Brain microvascular endothelial cell (primary cell): ENCODE results near the gene CCDC117.

Source experiments
- DNase-seq: peaks from one replicate; pipeline ENCODE4 v3.0.0-alpha.2; 2020
- H3K27ac ChIP-seq: fragments of 250-450 bp; sonication (Bioruptor Pico); 2 replicates; pipeline ENCODE4 v1.5.1; 2020; ENCODE audit warnings: mild to moderate bottlenecking, moderate library complexity
- H3K27me3 ChIP-seq: fragments of 250-450 bp; sonication (Bioruptor Pico); replicated peaks from 2 replicates; pipeline ENCODE4 v1.5.1; 2020; ENCODE audit warnings: mild to moderate bottlenecking
- H3K36me3 ChIP-seq: fragments of 250-450 bp; sonication (Bioruptor Pico); replicated peaks from 2 replicates; pipeline ENCODE4 v1.5.1; 2020; ENCODE audit warnings: mild to moderate bottlenecking
- H3K4me3 ChIP-seq: 2 replicates; pipeline ENCODE4 v1.5.1; 2011; ENCODE audit warnings: low read depth, mild to moderate bottlenecking, control low read depth, low read length, moderate library complexity
- CTCF ChIP-seq: IDR thresholded peaks from 2 replicates; pipeline ENCODE4 v1.5.1; 2011; ENCODE audit warnings: low read depth, mild to moderate bottlenecking, moderate library complexity, low read length, control low read depth, inconsistent platforms; ENCODE audit errors: missing control alignments
- in situ Hi-C: cut with HindIII; loops from 2 replicates; pipeline ENCODE4 v1.10.0; 2017; ENCODE audit warnings: low sequenced_read_pairs, low pct_ligation_motif_present

Gene CCDC117

GRCh38 chr22:28772633-28773460 lies at the start of gene CCDC117:
CCDC117 (plus strand) TSS chr22:28772695; CDS start chr22:28772850, 155 bp downstream.
- Histone ChIP-seq H3K27me3 (no peaks in the 10 kb centered on the region), H3K4me3 (peak within 1 kb of the TSS; percentile 83), H3K36me3 (peaks cover 7% of the 10 kb centered on the region), H3K27ac (peak within 1 kb of the TSS; percentile 96)
- TF ChIP-seq CTCF = peak; percentile 20
- in situ Hi-C loops = no loop called here
- peak; percentile 94 for DNase-seq

- TF ChIP-seq CTCF = no peak
- no peaks in the 10 kb centered on the region for H3K36me3 ChIP-seq
- H3K27ac ChIP-seq = no peak overlapping the region
- no peak for DNase-seq
- H3K27me3 ChIP-seq = no peaks in the 10 kb centered on the region
- no peak overlapping the region for H3K4me3 ChIP-seq
- in situ Hi-C loops = no loop called here
Observed at GRCh38 chr22:28728002-28728401, 44.5 kb upstream of the CCDC117 start.

GRCh38 chr22:28728621-28729313 lies 43.7 kb upstream of the CCDC117 start:
- no peaks in the 10 kb centered on the region for H3K27me3 ChIP-seq
- no peak overlapping the region for H3K27ac ChIP-seq
- in situ Hi-C loops = no loop called here
- no peaks in the 10 kb centered on the region for H3K36me3 ChIP-seq
- no peak for TF ChIP-seq CTCF
- no peak for DNase-seq
- H3K4me3 ChIP-seq = no peak overlapping the region

GRCh38 chr22:28730179-28730578 lies 42.3 kb upstream of the CCDC117 start:
- DNase-seq = no peak
- TF ChIP-seq CTCF = no peak
- no peak overlapping the region for H3K4me3 ChIP-seq
- H3K27ac ChIP-seq = no peak overlapping the region
- H3K27me3 ChIP-seq = no peaks in the 10 kb centered on the region
- no peaks in the 10 kb centered on the region for H3K36me3 ChIP-seq
- in situ Hi-C loops = no loop called here

- H3K36me3 ChIP-seq = no peaks in the 10 kb centered on the region
- no peak overlapping the region for H3K27ac ChIP-seq
- TF ChIP-seq CTCF = no peak
- in situ Hi-C loops = no loop called here
- H3K27me3 ChIP-seq = no peaks in the 10 kb centered on the region
- no peak overlapping the region for H3K4me3 ChIP-seq
- DNase-seq = no peak
Observed at GRCh38 chr22:28734393-28734792, 38.1 kb upstream of the CCDC117 start.
